HK-2 (cell line): Measurements from ENCODE around the gene CCBE1.
"Not testable (repeated sequence)": the region's sequence is repeated elsewhere in the genome, so short reads cannot be mapped to it uniquely, and the experiment has no call there.

Experiments
- DNase-seq: peaks from one replicate; pipeline ENCODE4 v3.0.0-alpha.2; 2018; ENCODE audit not compliant: unreplicated experiment

CCBE1 gene

DNA sequence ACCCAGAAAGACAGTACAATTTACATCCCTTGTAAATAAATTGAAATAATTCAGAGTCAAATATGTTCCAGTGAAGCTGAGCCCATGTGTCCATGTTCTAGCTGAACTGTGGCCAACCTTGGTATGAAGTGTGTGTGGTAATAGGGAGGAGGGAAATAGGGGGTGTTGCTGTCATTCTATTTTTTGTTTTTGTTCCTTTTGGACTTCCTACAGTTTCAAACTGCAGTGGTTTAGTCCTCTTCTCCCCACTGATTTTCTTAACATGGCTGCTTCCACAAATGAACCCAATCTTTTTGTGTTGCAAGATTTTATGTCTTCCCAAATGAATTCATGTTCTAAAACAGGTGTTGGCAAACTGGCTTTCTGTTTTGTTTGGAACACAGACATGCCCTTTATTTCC, 156.9 kb downstream of the CCBE1 start:
- DNase-seq, result no peak

DNA sequence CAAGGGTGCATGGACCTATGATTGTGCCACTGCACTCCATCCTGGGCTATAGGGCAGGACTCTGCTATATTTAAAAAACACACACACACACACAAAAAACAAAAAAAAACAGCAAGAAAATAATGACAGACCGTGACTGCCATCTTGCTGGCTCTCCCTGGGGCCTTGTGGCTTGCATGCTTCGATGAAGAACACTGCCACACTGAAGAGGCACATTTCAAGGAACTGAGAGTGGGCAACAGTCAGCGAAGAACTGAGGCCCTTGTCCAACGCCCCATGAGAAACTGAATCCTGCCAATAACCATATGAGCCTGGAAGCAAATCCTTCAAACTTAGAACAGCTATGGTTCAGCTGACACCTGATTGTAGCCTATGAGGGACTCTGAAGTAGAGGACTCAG, 158.1 kb downstream of the CCBE1 start:
- DNase-seq, result no peak

DNA sequence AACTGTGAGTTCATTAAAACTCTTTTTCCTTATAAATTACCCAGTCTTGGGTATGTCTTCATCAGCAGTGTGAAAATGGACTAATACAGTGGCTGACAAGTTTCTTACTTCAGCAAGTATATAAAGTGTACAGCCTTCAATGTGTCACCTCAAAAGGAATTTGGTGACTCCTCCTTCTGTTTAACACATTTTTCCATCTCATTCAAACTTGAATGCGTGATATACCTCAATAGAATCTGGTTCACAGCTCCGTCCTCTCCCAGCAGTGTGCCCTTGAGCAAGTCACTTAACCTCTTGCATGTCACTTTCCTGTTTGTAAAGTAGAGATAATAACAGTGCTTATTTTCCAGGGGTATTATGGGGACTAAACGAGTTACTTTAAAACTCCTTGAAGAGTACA, 159.6 kb downstream of the CCBE1 start:
- no peak for DNase-seq

DNA sequence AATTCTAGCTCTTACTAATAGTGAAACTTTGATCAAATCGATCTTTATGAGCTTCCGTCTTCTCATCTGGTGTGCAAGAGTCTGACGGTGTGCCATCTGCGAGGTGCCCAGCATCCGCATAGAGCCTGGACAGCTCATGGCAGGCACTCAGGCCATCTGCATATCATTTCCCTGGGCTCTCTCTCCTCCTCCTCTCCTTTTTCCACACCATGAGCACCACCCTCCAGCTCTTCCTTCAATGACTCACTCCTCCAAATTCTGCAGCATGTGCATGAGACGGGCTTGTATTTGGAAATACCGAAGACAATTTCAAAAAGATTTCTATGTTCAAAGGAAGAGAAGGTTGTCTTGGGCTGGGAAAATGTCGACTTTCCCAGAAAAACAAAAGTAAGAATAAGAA, 161.1 kb downstream of the CCBE1 start:
- DNase-seq, result no peak

DNA sequence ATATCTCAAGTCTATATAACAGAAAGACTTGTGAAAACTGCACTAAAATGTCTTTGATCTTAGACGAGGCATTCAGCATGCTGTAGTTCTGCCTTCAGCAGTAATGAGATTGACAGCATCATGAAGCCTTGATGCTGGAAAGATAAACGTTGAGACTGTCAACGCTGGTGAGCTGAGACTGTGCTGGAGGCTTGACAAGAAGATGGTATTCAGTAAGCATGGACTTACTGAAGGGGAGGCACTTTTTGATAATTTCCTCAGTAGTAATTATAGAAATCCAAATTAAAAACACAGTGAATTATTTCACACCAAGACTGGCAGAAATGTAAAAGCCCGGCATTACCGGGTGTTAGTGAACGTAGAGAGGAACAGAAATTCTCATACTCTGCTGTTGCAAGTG, 162.2 kb downstream of the CCBE1 start:
- DNase-seq, result no peak

DNA sequence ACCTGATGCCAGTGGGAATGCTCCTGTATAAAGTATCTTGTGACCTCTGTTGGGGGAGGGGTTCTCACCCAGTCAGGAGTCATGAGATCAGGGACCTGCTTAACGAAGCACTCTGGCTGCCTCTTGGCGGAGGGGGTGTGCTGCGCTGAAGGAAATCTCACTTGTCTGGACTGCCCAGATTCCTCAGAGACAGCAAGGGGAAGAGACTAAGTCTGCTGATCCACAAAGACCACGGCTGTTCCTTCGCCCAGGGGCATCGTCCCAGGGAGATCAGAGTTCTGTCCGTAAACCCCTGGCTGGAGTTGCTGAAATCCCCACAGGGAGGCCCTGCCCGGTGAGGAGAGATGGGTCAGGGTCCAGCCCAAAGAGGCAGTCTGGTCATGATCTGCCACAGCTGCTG, 168.4 kb downstream of the CCBE1 start:
- DNase-seq, result no peak

DNA sequence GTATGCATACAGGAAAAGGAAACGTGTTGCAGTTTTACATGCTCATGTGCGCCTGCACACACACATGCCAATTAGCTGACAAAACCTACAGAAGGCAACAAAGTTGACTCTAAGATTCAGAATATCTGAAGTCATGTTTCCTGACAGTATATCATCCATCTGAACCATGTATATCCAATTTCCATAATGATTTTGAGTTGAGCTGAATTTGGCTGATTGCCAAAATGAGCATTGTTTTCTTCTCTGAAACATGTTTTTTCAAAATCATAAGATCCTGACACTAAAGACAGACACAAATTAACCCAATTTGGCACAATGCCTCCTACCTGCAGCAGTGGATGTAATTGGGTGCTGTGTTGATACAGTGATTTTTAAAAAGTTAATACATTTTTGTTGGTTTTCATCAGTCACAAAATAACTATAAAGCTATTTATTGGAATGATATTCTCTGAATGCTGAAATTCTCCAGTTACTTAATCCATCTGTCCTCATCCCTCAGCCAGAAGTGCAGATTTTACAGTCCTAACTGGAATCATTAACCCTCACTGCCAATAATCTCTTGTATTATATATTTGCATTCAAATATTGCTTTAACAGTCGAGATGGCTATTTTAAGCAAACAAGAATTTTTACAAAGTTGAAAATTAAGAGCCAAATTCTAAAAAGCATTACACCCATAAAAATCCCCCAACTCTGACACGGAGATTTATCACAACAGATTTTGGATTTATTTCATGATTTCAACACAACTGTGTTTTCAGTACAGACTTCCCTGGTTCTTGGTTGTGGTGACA, 176.5 kb downstream of the CCBE1 start:
- DNase-seq, result no peak

DNA sequence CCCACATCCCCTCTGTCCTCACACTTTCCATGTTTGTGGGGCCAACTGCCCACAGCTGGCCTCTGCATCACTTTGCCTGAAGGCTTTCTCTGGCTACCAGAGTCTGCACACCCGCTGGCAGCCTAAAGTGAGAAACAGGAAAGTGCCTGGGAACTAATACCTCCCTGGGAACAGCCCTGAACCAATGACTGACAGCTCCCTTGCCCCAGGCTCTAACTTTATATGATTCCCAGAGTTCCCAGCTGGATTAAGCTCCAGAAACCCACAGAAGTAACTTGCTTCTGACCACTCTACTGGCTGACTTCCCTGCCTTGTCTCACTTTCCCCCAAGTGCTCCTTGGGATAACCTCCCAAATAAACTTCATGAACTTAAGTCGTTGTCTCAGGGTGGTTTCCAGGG, 178.5 kb downstream of the CCBE1 start:
- DNase-seq, result no peak

DNA sequence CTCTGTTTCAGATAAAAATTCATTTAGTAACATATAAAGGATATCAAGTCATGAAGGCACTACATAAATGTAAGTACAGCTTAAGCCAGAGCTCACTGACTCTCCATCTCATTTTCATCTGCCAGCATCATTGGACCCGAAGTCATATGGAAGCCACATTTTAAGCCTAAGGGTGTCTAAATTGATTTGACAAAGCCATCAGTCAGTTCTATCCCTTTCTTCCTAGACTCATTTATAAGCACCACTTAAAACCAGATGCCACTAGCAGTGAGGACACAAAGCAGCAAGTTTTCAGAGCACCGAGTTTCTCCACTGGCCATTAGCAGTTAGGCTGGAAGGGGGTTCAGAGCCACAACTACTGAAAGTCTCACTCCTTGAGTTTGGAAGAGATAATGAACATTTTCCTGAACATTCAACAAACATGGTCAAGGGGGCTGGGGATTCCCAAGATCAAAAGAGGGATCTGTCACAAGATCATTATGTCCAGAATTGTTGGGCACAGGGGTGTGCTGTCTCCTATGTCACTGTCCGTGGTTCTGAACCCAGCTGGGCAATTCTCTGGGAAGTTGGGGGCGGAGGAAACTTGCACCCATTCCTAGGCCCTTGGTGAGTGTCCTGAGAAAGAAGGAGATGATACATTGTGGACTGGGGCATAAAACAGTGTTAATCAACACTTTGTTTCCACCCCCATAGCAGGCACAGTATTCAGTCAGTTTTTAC, 179.6 kb downstream of the CCBE1 start:
- DNase-seq, result no peak

DNA sequence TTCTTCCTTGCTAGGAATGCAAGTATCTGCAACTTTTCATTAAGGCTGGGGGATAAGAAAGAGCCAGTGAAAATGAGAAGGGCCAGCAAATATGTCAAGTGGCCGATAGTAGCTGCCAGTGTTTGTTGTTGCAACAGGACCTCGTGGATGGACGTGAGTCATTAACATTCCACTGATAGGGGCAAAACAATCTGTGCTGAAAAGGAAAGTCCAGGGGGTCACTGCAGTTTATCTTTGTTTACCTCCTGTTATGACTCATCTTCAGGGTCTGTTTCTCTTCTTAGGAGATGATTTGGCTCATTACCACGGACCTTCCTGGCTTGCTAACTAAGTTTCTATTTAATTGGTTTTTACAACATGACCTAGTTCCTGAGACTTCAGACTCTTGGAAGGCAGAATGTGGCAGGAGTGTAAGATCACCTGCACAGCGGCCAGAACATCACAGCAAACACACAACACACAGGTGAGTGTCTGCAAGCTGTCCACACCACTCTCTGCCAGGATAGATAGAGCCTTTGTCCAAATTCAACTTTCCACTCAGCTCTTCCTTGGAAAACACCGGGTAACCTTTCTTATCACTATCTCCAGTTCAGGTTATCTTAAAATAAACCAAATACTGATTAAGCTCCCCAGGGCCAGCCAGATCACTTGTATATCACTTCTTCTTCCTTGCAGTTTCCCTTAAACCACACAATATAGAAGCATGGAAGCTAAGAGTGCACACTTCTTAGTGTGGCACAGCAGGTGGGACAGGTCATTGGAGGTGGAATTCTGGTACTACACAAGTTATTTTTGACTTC, 180.7 kb downstream of the CCBE1 start:
- DNase-seq, result peak; percentile 5

DNA sequence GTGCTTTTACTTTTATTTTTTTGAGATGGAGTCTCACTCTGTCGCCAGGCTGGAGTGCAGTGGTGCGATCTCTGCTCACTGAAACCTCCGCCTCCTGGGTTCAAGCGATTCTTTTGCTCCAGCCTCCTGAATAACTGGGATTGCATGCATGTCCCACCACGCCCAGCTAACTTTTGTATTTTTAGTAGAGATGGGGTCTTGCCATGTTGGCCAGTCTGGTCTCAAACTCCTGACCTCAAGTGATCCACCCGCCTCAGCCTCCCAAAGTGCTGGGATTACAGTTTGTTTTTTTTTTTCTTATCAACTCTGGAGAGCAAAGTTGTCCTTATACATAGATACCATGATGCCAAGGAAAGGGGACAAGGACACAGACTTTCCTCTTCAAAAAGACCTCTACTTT, 181.3 kb downstream of the CCBE1 start:
- DNase-seq, result not testable (repeated sequence)

DNA sequence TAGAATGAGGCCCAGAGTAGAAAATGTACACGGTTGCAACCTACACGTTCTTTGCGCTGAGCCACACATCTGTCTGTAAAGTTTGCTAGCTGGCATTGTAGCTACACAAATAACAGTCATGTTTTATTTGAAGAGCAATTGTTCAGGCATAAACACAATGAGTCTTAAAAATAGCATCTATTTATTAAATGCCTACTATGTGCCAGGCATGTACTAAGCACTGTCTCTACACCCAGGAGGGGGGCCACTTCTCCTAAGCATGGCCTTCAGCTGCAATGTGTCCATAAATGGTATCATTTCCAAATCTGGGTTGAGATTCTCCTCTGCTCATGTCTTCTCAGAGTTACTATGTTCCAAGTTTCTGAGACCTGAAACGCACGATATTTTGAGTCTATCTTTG, 182.1 kb downstream of the CCBE1 start:
- DNase-seq, result no peak

DNA sequence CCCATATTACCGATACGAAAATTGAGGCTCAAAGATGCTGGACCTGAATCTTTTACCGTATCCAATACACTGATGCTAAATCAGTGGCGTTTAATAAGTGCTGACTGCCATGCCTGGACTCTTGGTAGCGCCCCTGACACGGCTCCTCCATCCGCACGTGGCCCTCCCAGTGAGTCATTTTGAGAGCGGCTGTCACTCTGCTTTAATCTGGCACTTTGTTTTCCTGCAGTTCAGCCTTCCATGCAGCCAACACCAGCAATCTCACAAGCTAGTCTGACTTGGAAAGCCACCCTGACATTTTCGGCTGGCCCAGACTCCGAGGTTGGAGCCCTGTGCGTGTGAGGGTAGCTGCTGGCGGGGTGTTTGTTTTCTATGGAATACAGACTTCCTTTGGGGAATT, 183.0 kb downstream of the CCBE1 start:
- DNase-seq, result peak; percentile 8

DNA sequence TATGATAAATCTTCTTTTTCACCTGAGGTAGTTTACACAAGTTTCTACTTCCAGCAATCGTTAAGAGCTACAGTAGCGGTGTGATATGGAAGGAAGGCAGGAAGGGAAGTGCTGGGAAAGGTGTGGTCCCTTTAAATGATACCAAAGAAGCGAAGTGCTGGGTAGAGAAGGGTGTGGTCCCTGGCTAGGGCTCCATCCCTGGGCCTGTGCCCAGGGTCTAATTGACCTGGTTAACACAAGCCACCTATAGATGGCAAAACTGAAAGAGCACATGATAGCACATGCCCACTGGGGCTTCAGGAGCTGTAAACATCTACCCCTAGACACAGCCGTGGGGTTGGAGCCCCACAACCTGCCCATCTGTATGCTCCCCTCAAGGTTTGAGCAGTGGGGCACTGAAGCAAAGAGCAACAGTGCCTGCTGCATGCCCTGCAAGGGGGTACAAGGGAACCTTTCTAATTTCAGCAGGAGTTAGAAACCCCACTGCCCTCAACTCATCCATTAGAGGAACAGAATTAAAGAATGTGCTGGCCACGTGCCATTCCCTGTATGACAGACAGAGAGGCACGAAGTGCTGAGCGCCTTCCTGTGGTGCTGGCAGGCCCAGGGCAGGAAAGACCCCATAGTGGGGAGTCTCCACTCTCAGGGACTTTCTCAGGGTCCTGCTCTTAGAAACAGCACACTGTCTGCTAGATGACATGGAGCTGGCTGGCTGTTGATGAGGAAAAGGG, 185.0 kb downstream of the CCBE1 start:
- DNase-seq, result no peak

DNA sequence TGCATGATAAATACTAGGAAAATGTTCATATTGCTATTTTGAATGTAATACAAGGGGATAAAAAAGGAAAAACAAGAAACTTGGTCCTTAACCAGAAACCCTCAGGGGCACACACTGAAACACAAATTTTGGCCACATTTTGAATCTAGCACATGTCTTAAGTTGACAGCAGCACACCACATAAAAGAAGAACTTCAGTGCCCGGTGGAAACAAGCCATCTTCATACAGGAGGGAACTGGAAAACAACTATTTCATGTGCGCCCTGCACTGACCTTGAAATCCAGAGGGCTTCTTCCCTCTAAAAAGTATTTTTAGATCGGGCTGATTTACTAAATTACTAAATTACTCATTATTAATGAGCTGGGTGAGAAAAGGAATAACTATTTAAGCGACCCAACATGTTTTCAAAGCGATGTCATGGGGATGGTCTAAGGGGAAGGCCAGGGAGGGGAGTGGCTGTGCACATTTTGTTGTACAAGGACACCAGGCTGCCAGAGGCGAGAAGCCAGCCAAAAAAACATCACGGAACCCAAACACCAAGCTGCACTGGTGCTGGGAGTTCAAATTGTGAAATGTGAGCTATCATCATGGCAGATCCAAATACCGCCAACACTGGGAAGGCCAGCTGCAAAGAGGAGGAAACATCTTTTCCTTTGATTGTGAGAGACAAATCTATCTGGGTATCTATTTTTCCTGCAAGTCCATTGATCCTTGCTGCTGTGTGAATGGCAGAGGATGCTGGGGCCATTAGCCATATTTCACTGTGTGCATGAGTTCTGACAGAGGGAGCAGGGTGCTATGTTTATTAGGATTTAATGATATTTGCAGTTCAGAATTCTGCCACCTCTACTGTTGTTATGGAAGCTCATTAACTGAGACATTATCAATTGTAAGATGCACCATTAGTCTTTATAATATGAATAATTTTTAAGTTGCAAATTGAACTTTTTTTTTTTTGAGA, 187.5 kb downstream of the CCBE1 start:
- no peak for DNase-seq

DNA sequence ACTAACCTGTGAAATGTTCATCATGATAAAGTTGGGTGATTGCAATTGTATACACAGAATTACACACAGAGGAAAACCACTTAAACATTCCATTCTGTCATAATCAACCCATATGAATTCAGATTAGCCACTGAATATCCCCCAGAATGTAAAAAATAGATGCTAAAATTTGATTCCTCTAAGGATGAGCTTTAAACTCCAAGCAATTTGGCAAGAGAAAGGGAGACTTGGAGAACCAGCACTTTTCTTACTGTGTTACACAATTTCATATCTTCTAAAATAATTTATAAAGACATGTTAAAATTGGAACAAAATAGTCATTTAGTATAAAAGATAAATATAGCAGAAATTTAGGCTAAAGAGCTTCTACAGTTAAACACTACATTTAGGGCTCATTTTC, 191.9 kb downstream of the CCBE1 start:
- DNase-seq, result no peak

DNA sequence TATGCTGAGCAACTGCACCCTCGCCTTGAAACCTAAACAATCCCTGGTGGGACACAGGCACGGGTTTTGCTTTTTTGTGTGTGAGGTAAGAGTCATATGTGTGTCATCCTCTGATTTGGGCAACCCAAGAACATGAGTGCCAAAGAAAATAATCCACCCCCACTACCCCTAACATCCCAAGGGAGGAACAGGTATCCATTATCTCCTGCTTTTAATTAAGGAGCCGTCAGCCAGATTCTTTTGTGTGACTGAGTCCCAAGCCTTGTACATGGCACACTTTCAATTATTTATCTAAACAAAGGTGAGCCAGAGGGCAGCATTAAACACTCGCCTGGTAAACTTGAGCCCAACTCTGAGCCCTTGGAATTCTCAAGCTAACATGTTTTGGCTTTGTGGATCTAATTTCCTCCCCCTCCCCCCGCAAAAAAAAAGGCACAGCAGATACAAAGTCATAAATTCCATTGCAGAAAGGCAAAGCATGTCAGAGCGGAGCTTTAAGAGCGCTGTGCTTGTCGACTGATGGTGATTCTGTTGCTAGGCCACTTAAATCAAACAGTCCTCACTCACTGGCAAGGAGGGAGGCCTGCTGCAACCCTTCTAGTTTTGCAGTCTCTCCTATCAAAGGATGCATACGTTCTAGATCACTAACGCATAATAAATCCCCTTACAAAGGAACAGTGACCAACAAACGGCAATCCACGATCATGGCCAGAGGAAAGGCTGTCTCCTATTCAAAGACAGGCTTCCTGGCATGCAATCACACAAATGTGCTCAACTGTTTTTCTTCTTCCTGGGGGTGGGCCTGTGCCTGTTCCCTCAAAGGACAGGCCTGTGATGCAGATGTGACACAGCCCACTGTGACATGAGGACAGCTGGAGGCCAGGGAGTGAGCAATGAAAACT, 194.7 kb downstream of the CCBE1 start:
- DNase-seq, result no peak

DNA sequence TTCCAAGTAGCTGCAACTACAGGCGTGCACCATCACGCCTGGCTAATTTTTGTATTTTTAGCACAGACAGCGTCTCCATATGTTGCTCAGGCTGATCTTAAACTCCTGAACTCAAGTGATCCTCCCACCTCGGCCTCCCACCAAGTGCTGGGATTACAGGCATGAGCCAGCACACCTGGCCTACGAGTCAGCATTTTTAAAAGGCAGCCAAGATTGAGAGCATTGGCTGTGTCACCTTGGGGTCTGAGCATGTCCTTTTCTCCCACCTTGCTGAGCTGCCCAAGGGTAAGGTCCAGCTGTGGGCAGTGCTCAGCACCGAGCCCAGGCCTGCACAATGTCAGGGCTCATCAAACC, 195.3 kb downstream of the CCBE1 start:
- DNase-seq, result no peak

DNA sequence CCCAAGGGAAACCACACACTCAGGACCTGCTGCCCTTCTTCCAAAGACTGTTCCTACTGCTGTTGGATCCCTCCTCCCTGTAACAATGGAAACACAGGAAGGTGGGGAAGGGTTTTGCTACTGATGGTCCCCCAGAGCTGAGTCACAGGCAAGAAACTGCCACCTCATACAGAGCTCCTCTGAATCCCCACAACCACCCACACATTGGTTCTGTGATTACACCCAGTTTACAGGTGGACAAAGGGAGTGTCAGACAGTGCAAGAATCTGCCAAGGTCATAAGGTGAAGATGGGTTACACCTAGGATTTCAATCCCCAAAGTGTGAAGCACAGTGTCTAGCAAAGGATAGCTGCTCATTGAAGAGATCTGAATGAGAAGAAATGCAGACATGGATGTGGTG, 196.5 kb downstream of the CCBE1 start:
- no peak for DNase-seq
